Hindlimb muscle (tissue), 1 donor: ENCODE data around the gene SHISA8. TPM values are rescaled to one million over a fixed set of nuclear protein-coding genes. Genes with fewer than 3 reads are reported as not detected.
"Not testable (repeated sequence)": the region's sequence is repeated elsewhere in the genome, so short reads cannot be mapped to it uniquely, and the experiment has no call there.

Experiments used
- DNase-seq: peaks from one replicate; pipeline ENCODE4 v3.0.0-alpha.2; 2013
- polyA plus RNA-seq: library from polyadenylated mRNA; unstranded; fragments of 120-200 nt; gene quantifications from one replicate; pipeline ENCODE4 v1.2.1, GENCODE V29; 2013; ENCODE audit not compliant: insufficient read length

Gene SHISA8
- 1.1 TPM for polyA plus RNA-seq

DNA sequence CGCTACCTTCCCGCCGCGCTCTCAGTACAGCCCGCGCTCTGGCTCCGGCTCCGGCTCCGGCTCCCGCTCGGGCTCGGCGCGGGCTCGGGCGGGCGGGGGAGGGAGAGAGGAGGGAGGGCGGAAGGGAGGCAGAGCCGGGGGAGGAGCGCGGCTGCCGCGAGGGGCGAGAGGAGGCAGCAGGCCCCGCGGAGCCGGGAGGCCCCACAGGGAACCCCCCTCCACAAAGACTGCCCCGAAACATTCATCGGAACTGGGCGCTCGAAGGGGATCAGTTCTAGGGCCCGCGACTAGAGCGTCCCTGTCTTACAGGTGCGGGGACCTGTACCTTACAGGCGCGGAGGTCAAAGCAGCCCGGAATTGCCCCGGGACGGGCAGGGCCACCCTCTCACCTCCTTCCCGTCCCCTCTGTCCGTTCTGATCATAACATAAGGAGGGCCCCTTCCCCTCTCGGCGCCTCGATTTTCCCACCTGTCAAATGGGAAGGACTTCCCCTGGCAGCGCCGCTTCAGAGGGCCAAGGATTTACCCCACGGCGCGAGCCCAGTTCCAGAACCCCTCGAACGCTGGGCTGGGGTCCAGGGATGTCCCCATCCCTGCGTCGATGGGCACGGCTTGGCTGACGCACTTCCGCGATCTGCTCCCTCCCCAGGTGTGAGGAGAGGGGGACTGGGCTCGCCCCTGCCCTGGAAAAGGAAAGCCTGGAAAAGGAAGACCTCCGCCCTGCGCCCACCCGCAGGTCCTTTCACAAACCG is at the start of gene SHISA8:
TSS of gene SHISA8 (minus strand) at position 40 of the 751 bp plus-strand sequence. CDS start 407 bp downstream, outside the sequence.
- peak; percentile 59 for DNase-seq

DNA sequence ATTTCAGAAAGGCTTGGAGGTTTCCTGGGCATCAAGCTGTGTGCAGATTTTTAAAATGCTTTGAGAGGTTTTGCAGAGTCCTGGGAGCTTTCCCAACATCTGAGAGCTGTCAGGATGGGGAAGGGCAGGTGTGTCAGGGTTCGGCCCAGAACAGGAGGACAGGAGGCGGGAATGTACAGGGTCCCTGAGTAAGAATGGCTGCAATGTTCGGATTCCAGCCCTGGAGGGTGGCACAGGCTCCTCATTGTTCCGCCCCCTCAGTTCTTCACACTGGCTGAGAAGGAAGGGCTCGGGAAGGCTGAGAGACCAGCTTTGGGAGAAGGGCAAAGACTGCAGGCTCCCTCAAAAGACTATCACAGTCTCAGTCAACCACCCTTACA is 49.2 kb upstream of the SHISA8 start:
- DNase-seq: no peak

GRCh38 chr22:41963453-41964111 is 48.7 kb upstream of the SHISA8 start:
- DNase-seq: no peak

DNA sequence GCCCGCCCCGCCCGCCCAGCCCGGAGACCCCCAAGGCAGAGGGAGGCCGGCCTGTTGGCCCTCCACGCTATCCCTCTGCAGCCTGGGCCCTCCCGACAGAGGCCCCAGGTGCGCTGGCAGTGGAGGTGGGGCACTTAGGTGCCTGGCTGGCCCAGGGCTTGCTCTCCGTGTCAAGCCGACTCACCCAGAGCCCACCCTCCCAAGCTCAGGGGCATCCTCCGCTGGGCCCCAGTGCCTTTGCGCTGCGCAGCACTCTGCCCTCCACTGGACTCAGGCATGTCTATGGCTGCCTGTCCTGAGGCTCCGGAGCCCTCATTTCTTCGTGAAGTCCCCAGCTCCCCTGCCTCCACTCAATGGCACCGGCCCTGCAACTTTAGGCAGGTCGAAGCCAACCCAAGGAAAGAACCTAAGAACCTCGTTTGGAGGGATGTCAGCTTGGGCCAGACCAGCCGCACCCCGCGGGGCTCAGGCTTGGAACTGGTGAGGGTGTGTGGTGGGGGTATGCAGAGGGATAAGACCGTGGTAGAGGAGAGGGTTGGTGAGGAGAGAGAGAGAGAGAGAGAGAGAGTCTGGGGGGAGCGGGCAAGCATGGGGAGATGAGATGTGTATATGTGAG is 43.2 kb upstream of the SHISA8 start:
- DNase-seq: no peak

DNA sequence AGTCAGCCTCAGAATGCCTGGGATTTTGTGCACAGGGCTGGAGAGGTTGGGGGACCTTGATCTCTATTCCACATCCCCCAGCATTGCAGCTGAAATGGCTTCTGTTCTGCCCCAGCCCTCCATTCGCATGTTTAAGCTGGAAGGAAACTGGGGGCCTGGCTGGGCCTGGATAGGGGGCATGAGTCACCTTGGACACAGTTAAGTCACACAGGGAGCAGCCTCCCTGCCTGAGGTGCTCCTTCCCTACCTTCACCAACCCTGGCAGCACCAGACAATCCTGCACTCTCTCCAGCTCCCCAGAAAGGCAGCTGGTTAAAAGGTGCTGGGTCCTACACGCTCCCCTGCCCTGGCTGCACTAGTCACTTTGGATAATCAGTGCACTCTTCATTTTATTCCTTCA is 37.8 kb upstream of the SHISA8 start:
- no peak for DNase-seq

DNA sequence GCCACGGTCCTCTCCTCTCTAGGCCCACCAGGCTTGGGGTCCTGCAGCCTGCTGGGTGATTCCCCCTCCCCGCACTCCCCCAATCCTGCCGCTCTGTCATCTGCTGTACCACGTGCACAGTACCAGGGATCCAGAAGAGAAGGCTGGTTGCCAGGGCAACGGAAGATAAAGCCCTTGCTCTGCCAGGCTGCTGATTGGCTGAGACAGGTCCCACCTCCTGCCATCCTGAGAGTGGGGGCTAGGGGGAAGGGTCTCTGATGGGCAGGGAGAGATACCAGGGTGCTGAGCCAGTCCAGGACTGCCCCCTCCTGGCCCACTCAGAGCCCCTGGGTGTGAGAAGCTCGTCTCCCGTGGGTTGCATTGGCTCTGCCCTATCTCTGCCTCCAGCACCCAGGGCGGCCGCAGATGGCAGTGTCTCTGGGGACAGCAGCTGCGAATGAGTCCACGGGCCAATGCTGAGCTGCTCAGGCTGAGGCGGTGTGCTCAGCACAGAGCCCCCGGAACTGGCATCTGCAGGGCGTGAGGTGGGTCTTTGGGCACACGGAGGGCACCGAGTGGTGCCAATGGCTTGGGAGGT is 37.1 kb upstream of the SHISA8 start, which contains the start of gene SMIM45:
TSS of gene SMIM45 (plus strand) at position 253 of the 577 bp plus-strand sequence.
- DNase-seq: no peak

DNA sequence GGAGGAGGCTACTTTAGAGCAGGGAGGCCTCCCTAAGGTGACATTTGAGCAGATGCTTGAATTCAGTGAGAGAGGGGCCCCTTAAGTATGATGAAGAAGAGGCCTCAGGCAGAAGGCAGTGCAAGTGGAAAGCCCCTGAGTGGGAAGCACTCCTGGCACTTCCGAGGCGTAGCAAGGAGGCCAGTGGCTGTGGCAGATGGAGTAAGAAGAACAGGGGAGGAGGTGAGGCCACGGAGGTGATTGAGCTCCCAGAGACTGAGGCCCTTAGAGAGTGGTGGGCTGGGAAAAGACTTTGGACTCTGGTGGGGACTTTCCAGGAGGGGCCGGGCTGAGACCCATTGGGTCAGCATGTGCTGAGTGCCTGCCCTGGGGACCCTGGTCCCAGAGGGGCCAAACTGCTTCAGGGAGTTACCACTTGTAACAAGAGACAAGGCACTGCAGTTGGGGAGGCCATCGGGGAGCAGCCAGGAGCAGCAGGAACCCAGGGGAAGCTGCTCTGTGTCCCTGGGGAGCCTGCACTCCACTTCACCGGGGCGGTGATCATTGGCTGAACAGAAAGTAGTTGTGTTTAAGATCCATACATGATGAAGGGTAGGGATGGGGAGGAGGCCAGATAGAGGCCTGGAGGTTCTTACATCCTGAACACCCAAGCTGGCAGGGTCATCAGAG is 34.6 kb upstream of the SHISA8 start:
- DNase-seq: no peak

DNA sequence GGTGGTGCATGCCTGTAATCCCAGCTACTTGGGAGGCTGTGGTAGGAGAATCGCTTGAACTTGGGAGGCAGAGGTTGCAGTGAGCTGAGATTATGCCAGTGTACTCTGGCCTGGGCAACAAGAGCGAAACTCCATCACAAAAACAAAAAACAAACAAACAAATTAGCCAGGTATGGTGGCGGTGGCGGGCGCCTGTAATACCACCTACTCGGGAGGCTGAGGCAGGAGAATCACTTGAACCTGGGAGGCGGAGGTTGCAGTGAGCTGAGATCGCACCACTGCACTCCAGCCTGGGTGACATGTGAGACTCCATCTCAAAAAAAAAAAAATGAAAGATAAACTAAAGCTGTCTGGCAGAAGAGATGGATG is 34.0 kb upstream of the SHISA8 start:
- not testable (repeated sequence) for DNase-seq

- DNase-seq: no peak
Observed at GRCh38 chr22:41948142-41948541, 33.3 kb upstream of the SHISA8 start.

DNA sequence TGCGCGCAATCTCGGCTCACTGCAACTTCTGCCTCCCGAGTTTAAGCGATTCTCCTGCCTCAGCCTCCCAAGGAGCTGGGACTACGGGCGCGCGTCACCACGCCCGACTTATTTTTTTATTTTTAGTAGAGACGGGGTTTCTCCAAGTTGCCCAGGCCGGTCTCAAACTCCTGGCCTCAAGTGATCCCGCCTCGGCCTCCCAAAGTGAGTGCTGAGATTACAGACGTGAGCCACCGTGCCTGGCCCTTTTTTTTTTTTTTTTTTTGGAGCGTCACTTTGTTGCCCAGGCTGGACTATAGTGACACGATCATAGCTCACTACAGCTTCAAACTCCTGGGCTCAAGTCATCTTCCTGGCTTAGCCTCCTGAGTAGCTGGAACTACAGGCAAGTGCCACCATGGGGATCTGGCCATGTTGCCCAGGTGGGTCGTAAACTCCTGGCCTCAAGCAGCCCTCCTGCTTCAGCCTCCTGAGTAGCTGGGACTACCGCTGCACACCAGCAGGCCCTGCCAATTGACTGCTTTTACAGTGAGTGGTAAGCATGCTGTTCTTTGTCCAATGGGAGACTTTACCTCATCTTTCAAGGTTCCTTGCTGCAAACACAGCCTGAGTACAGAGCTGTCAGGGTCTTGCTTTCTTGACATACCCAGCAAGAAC is 32.7 kb upstream of the SHISA8 start:
- DNase-seq: no peak

- peak; percentile 94 for DNase-seq
Observed at GRCh38 chr22:41946629-41947423, 32.0 kb upstream of the SHISA8 start, which contains the start of gene CENPM. TSS of gene CENPM (minus strand) at chr22:41947152. CDS start at chr22:41947076, 76 bp downstream.

DNA sequence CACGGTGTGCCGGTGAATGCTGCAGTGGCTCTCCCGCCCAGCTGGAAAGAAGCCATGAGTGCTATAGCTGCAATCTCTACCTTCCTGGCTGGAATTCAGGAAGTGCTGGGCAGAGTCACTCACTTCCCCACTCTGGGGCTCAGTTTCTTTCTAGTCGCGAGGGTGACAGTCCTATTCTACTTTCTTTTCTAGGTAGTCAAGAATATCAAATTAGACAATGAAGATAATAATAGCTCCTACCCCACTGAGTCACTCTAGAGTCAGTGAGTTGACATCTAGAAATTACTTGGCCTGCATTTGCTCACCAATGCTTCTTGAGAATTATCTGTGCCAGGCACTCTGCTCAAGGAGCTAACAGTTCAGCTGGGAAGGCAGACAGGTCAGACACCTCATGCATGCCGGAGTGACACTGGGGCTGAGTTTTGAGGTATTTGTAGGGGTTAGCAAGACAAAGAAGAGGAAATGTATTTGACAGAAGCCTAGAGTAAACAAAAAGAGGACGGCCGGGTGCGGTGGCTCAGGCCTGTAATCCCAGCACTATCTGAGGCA is 28.9 kb upstream of the SHISA8 start:
- DNase-seq: no peak

DNA sequence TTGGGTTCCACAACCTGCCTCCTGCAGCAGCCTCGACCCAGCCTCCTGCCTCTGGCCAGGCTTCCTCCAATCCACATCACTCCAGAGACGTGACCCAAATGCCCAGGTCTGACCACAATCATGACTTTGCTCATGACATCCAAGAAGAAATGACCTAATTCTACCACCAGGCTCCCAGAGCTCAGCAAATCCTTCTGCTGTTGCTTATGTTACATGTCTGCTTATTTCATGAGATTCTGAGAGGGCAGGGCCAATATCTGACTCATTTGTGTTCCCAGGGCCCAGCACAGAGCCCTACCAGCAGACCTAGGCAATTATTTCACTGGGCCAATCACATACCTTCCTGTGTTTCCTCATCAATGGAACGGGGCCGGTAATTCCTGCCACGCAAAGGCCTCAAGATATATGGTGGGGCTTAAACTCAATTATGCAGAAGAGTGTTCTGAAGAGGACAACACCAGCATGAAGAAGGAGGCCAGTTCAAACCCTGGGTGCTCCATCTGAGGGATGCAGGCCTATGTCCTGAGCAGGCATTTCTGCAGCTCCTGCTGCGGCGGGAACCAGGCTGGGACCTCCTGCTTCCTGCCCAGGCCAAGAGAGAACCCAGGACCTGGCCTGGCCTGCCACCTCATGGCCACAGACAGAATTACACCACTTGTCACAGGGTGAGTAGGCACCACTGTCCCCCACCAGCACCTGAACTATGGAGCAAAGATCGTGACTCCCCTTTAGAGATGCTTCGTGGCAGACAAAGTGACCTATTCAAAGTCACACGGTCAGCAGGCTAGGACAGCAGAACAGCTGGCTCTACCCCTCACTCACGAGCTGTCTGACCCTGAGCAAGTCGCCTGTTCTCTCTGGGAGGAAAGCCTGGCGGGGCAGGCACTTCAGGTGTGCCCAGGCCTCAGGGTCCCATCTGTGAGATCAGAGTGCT is 26.2 kb upstream of the SHISA8 start:
- peak; percentile 84 for DNase-seq

DNA sequence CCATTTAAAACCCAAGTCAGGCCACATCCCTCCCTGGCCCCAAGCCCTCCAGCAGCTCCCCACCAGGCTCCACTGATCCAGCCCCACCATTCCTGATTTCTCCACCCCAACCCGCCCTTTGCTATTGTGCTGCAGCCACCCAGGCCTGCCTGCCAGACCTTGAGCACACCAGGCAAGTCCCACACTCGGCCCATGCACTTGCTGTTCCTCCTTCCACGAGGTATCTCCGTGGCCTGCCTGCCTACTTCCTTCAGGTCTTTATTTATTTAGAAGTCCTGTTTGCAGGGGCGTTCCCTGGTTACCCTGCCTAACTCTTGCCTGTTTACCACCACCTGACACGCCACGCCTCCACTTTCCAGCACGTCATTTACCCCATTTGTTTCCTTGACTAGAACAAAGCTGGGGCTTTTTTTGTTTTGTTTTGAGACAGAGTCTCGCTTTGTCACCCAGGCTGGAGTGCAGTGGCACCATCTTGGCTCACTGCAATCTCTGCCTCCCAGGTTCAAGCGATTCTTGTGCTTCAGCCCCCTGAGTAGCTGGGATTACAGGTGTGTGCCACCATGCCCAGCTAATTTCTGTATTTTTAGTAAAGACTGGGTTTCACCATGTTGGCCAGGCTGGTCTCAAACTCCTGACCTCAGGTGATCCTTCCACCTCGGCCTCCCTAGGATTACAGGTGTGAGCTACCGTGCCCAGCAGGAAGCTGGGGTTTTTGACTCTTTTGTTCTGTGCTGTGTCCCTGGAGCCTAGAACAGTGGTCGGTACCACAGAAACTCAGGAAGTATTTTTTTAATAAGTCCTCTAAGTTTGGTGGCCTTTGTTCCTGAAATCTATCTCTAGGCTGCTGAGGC is 25.3 kb upstream of the SHISA8 start:
- no peak for DNase-seq

GRCh38 chr22:41936894-41937169 is 22.0 kb upstream of the SHISA8 start:
- no peak for DNase-seq

GRCh38 chr22:41935509-41935908 is 20.6 kb upstream of the SHISA8 start:
- DNase-seq: no peak

DNA sequence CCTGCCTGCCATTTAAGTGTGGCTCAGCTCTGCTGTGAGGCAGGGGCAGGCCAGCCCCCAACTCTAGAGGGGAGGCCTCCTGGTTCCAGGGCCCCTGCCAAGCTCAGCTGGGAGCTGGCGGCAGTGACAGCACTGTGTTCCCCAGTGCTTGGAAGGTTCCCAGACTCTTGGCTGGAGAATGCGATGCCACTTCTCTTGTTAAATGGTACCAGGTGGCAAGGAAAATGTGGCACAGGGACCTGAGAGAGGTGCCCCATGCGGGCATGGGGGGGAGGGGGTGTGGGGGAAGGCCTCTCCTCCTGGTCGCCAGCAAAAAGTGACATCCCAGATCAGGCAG is 20.1 kb upstream of the SHISA8 start:
- DNase-seq: no peak

DNA sequence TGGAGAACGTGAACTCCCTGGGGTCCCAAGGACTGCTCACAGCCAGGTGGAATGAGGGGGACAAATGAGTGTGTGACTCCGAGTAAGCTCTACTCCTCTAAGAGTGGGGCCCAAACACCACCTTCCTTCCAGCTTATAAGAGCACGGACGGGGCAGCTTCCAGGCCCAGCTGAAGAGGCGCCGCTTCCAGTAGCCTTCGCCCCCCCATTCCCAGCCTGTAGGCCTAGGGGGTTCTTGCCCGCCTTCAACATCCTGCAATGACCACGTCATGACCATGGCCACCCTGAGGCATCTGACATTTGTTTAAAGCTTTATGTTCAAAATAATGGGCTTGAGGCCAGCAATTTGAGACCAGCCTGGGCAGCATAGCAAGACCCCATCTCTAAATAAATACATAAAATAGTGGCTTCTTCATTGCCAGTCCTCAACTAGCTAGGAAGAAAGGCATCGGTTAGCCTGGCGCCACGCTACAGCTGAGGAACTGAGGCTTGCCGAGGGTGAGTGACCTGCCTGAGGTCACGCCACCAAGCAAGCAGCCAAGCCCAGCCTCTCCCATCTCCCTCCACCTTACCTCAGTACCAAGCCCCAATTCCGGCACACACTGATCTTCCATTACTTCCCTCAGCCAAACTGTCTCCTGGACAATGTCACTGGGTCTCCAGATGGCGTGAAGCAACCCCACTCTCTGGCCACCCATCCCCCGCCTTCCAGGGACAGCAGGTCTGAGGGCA is 19.6 kb upstream of the SHISA8 start:
- no peak for DNase-seq
